Kidney tubule cell (primary cell): ENCODE data around the gene RAB40C.

Source experiments
- DNase-seq: peaks from one replicate; pipeline ENCODE4 v3.0.0-alpha.2; 2018; ENCODE audit warnings: low spot score

RAB40C gene

DNA sequence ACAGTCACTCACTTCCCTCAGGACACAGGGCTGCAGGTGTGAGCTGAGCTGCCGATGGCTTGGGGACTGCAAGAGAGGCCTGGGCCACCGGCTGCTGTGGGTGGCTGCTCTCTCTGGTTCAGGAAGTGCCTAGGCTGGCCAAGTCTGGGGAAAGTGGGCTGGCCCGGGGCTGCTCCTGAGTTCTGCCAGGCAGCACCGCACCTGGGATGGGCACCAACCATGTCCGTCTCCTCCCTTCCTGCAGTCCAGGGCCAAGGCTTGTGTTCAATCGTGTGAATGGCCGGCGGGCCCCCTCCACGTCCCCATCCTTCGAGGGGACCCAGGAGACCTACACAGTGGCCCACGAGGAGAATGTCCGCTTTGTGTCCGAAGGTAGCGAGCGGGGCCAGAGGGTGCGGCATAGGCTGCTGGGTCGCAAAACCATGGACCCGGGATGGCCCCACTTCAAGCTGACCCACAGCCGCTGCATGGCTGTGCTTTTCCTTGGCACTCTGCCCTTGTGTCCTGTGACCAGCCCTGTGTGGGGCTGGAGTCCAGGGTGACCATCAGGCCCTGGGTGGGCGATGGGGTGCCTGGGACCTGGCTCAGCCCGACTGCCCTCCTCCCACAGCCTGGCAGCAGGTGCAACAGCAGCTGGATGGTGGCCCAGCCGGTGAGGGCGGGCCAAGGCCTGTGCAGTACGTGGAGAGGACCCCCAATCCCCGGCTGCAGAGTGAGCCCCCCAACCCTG is 57.5 kb downstream of the RAB40C start:
- no peak for DNase-seq

DNA sequence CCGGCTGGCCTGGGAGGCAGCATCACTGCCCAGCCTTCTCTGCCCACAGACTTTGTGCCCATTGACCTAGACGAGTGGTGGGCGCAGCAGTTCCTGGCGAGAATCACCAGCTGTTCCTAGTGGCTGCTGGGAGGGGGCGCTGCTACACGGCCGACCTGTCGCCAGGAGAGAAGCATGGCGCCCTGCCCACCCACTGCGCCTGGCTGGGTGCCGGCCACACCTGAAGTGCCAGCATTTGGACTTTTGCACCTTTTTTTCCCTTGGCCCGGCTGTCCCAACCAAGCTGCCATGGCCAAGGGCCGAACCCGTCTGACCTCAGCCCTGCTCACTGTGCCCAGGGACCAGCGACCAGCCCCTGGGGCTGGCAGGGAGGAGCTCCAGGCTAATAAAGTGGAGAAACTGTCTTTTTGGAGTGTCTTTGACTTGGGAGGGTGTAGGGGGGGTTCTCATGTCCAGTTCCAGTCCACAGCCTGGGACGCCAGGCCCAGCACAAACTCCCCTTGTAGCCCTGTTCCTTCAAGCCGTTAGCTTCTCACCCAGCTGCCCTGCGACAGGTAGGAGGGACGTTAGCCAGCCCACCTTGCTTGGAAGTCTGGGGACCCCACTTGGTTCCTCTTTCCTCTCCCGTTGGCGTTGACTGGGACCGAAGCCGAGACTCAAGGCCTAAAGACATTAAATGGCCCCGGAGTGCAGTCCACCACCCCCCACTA is 58.4 kb downstream of the RAB40C start:
- DNase-seq: peak; percentile 67

DNA sequence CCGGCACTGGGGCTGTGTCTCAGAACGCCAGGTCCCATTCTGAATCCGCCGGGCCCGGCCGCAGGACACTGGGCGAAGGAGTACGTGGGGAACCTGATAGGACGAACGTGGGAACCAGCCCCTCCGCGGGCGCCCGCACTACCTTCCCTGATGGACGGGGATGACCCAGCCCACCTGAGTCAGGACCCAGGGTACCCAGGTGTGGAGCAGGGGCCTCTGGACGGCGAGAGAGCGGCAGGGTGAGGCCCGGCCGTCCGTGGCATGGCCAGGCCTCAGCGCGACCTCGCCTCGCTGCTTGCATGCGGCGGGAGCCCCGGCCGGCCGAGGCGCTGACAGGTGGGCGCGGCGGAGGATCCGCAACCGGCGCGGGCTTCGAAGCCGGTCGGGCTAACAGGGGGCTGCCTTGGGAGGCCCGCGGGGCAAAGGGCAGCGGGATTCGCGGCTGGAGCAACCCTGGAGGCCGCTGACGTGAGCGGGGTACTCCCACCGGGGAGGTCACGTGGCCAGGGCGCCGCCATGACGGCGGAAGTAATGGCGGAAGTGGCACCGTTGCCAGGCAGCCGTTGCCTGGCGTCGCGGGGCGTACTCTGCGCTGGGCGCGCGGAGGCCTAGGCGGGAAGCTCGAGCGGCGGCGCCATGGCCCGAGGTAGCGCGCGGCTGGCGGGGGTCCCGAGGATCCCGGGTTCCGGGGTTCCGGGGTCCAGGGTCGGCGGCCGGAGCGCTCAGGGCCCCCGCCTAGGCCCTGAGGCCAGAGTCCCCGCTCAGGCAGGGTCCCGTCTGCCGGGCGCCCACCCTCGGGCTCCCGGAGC is 59.1 kb downstream of the RAB40C start, which contains the start of gene WDR90:
TSS of gene WDR90 (plus strand) at position 585 of the 809 bp plus-strand sequence. CDS start at position 637, 52 bp downstream.
- DNase-seq: peak; percentile 93

DNA sequence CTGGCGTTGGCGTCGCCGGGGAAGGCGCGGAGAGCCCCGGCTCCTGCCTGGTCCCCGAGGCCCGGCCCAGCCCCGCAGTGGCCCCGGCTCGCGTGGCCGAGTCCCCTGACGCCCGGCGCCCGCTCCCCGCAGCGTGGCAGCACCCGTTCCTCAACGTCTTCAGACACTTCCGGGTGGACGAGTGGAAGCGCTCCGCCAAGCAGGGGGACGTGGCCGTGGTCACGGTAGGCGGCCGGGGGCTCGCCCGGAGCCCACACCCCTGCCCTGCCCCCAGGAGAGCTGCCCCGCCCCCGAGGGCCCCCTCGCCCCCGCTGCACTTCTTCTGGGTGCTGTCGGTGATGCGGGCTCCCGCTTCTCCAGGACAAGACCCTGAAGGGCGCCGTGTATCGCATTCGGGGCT is 59.8 kb downstream of the RAB40C start:
- DNase-seq: peak; percentile 41

DNA sequence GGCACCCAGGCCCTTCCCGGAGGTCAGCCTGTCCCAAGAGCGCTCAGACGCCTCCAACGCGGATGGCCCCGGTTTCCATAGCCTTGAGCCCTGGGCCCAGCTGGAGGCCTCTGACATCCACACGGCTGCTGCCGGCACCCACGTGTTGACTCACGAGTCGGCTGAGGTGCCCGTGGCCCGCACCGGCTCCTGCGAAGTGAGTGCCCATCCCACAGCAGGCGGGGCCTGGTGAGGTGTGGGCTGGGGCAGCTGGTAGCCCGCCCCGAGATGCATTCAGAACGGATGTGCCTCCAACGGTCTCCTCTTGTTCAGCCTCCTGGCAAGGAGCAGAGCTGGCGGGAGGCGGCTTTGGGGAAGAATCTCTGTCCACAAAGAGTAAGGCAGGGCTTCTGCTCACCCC is 62.0 kb downstream of the RAB40C start:
- DNase-seq: no peak

DNA sequence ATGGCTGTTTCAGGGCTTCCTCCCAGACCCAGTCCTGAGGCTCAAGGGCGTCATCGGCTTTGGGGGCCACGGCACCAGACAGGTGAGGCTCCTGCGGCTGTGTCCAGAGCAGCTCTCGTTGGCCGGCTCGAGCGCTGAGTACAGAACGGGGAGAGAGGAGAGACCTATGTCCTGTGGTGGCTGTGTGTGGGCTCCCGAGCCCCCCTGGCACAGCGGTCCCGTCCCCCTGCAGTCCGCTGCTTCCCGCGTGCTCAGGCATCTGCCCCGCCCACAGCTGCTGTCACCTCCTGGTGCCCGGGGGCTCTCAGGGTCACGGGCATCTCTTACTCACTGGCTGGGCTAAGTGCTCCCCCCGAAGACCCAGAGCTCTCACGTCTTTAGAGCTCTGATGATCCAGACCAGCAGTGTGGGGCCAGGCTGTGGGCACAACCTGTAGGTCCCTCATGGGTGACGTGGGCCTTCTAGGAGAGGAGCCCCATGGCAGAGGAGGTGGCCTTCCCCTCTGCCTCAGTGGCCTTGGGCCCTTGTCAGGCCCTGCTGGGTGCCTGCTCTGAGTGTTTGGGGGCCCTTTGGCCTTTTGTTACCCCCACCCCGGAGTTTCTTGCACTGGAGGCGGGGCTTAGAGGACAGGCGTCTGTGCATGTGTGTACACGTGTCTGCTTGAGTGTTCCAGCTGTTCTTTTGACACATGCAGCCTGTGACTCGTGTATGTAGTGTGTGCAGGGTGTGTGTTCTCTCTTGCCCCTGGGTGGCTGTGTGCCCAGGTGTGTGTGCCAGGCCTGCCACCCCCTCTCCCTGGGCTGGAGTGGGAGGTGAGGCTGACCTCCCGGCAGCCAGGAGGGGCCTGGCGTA is 62.8 kb downstream of the RAB40C start:
- DNase-seq: no peak

DNA sequence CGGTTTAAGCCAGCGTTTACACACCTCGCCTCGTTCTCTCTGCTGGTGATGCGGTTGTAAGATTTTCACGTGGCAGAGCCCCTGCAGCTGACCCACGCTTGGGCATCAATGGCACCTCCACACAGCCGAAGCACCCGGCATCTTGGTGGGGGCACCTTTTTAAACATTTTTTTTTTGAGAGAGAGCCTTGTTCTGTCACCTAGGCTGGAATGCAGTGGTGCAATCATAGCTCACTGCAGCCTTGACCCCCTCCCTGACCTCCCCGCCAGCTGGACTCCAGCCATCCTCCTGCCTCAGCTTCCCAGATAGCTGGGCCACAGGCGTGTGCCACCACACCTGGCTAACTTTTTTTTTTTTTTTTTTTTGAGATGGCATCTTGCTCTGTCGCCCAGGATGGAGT is 64.2 kb downstream of the RAB40C start:
- DNase-seq: no peak

DNA sequence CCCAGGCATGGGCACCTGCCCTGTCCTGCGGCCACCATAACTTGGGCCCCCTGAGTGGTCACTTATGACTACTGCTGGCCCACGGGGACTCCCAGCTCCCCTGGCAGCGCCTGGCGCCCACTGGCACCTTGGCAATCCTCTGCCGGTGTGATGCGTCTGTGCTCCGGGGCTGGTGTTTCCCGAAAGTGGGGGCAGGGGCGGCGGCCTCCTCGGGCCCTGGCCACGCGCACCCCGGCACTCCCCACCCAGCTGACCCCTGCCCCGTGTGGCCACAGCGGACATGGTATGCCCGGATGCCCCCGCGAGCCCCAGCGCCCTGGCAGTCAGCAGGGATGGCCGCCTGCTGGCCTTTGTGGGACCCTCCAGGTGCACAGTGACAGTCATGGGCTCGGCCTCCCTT is 67.6 kb downstream of the RAB40C start:
- no peak for DNase-seq

DNA sequence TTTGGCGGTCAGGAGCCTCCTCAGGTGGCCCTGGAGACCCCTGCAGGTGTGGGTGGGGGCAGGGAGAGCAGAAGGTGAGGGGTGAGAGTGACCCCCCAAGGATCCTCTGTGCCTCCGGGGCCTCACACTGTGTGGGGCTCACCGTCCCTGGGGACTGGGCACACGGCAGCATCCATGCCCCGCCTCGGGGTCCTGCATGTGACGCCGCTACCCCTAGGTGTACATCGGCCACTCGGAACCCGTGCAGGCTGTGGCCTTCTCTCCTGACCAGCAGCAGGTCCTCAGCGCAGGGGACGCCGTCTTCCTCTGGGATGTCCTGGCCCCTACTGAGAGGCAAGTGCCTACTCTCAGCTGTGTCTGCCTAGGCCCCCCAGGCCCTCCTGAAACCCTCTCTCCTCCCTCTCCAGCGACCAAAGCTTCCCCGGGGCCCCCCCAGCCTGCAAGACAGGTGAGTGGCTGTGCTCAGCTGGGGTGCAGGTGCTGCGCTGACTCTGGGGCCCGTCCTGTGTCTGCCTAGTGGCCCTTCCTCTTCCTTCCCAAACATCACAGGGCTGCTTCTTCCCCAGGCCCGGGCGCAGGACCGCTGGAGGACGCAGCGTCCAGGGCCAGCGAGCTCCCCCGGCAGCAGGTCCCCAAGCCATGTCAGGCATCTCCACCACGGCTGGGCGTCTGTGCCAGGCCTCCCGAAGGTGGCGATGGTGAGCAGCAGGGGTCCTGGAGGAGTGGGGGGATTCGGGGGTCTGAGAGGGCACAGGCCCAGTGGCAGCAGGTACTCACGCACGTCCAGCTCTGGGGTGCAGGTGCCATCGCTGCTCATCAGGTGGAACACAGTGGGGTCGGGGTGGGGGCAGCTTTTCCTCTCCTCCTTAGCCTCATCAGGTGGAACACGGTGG is 69.1 kb downstream of the RAB40C start:
- no peak for DNase-seq

DNA sequence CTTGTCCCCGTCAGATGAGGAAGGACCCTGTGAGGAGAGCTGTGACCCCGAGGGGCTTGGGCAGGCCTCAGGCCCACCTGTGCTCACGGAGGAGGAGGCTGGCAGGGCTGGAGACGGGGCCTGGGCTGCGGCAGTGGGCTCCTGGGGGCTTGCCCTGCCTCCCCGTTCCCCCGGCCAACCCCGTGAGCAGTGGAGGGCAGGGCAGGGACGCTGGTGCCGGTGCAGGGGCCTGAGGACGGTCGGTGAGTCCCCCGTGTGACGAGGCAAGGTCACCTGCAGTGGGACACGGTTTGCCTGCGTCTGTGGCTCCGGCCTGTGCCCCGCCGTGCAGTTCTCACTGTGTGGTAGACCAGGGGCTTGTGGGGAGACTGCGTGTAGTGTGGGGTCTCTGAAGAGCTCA is 69.8 kb downstream of the RAB40C start:
- DNase-seq: no peak

DNA sequence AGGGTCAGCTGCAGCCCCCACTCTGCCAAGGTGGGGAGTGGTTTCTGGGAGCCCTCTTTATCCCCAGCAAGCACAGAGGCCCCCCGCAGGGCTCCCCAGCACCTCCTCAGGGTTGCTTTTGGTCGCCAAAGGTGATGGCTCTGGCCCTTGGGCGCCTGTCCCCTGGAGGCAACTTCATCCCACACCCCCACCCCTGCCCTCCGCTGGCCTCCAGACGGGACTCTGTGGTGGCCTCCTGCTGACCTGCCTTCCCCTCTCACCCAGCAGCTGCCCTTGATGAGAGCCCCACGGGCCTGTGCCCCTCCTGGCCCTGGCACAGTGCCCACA is 70.2 kb downstream of the RAB40C start:
- DNase-seq: no peak

DNA sequence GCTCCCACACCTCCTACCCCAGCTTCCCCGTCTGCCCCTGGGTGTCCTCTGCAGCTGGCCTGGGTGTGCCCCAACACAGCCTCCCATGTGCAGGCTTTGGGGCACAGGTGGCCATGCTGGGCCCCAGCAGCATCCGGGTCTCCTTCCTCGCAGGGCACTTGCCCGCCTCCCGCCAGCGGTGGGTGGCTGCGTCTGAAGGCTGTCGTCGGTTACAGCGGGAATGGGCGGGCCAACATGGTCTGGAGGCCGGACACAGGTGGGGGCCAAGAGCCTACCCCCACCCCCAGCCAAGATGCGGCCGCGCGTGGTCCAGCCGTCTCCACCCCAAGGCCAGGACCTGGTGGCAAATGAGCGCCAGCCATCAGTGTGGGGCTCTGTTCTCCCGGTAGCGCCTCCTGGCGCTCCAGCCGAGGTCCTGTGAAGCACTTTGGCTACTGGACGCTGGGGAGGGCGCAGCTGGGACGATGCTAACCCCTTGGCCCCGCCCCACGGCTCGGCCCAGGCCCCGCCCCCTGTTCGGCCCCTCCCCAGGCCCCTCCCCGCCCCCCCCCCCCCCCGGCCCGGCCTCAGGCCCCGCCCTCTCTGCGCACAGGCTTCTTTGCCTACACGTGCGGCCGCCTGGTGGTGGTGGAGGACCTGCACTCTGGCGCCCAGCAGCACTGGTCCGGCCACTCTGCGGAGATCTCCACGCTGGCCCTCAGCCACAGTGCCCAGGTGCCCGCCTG is 70.8 kb downstream of the RAB40C start:
- DNase-seq: peak; percentile 90

DNA sequence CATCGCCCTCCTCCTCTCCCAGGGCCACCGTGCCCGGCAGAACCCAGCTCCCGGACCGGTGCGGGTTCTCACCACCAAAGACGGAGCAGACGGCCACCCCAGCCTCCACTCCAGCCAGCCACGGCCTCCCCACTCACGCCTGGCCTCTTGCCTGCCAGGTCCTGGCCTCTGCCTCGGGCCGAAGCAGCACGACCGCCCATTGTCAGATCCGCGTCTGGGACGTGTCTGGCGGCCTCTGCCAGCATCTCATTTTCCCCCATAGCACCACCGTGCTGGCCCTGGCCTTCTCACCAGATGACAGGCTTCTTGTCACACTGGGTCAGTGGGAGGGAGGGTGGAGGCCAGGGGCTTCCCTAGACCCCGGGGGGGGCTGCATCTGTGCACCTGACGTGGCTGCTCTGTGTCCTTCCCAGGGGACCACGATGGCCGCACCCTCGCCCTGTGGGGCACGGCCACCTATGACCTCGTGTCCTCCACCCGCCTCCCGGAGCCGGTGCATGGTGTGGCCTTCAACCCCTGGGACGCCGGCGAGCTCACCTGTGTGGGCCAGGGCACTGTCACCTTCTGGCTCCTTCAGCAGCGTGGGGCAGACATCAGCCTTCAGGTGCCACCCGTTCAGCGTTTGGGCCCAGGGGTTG is 71.4 kb downstream of the RAB40C start:
- no peak for DNase-seq

DNA sequence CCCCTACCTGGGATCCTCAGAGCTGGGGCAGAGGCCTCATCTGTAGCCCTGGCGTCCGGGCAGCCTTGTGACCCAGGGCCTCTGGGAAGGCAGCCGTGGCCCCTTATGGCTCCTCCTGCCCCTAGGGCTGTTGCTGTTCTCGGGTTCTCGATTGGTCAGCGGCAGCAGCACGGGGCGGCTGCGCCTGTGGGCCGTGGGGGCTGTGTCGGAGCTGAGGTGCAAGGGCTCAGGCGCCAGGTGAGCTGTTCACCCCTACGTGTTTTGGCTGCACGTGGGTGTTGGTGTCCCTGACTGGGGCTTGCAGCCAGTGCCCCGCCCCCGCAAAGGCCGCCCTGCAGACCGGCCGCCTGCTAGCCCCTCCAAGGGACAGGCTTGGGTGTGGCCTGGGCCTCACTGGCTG is 72.2 kb downstream of the RAB40C start:
- DNase-seq: no peak

DNA sequence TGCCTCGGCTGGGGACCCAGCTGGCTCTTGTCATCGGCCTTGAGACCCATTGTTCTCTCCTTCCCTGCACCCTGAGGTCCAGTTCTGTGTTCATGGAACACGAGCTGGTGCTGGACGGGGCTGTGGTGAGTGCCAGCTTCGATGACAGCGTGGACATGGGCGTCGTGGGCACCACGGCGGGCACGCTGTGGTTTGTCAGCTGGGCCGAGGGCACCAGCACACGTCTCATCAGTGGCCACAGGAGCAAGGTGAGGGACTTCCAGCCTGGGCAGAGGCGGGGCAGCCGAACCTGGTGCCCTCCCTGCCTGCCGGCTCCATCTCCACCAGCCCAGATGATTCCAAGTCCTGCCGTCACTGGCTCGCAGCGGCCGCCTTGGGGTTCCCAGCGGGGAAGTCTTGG is 72.7 kb downstream of the RAB40C start:
- DNase-seq: no peak

DNA sequence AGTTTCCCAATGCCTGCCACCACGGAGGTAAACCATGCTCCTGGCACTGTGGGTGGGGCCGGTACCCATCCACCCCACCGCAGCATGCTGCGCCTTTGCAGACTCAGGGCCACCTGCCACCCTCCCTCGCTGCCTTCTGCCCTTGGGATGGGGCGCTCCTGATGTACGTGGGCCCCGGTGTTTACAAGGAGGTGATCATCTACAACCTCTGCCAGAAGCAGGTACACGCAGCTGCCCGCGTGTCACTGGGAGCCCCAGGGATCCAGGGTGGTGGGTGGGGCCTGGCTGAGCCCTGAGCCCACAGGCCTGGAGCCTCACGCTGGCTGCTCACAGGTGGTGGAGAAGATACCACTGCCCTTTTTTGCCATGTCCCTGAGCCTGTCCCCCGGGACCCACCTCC is 76.7 kb downstream of the RAB40C start:
- DNase-seq: no peak

DNA sequence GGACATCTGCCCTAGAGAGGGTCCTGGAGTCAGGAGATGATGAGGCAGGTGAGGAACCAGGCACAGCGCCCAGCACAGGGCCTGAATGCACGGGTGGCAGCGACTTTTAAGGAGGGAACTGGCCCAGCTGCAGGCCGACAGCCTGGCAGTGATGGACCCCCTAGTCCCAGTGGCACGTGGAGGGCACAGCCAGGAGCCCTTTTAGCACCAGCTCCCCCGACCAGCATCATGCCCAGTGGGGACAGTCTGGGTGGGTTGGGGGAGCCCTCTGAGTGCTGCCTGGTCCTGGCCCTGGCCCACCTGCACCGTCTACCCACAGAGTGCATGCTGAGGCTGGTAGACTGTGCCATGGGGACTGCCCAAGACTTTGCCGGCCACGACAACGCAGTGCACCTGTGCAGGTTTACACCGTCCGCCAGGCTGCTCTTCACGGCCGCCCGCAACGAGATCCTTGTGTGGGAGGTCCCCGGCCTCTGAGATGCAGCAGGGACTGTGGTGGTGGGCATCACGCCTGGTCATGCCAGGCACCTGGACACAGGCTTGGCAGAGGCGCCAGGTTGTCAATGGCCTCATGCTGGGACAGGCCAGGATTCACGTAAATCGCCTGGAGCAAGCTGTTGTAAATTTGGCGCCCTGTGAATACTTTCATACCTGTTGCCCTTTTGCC is 77.4 kb downstream of the RAB40C start:
- no peak for DNase-seq

DNA sequence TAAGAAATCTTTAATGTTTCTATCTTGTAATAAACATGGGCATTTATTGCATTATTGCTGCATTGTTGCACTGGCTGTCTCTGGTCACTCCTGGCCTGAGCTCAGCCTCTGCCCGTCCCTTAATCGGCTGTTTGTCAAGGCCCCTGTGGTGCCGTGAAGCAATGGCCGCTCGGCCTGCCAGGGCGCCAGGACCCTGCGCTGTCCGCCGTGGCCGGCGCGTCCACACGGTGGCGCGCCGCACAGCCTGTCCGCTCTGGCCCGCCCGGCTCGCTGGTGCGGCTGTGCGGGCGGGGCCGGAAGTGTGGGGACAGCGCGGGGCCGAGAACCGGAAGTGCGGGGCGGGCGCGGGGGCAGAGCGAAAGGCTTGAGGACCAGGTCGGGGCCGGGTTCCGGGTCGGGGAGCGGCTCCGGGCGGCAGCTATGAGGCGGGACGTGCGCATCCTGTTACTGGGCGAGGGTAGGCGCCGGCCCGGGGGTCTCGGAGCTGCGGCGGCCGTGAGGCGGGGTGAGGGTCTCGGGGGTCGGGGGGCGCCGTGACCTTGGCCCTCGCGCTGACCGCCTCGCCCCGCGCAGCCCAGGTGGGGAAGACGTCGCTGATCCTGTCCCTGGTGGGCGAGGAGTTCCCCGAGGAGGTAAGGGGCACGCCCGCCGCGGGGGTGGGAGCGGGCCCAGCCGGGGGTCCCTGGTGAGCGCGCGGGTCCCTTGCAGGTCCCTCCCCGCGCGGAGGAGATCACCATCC is 78.1 kb downstream of the RAB40C start, which contains the start of gene RHOT2:
TSS of gene RHOT2 (plus strand) at position 353 of the 739 bp plus-strand sequence. CDS start at position 421, 68 bp downstream.
- peak; percentile 93 for DNase-seq
